Measurements from ENCODE around the gene EPS8.

EPS8 gene

GRCh38 chr12:15602051-15602672, 187.0 kb downstream of the EPS8 start:
- DNase-seq (ENCODE audit: low spot score): no peak

DNA sequence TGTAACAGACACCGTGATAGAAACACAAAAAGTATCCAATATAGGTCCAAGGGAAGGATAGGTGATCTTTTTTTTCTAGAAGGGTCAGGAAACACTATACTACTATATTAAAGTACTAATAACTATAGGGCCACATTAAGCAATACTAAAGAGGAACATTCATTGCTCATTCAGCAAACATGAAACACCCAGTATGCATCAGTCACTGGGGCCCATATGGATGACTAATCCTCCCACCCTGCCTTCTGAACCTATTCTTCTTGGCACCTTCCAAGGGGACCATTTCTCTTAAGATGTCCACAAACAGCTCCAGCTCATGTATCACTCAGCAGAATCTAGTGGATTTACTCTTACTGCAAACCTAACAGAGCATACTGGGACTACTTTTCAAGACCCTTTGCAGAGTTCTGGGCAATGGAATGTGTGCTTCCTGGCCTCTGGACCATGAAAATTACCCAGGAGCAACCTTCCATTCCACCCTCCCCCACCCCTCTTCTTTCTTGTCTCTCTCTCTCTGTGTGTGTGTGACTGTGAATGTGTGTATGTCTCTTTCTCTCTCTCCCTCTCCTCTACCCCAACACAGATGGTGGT, 187.9 kb downstream of the EPS8 start:
- DNase-seq (ENCODE audit: low spot score): no peak

GRCh38 chr12:15600223-15600935, 188.8 kb downstream of the EPS8 start:
- no peak for DNase-seq (ENCODE audit: low spot score)

DNA sequence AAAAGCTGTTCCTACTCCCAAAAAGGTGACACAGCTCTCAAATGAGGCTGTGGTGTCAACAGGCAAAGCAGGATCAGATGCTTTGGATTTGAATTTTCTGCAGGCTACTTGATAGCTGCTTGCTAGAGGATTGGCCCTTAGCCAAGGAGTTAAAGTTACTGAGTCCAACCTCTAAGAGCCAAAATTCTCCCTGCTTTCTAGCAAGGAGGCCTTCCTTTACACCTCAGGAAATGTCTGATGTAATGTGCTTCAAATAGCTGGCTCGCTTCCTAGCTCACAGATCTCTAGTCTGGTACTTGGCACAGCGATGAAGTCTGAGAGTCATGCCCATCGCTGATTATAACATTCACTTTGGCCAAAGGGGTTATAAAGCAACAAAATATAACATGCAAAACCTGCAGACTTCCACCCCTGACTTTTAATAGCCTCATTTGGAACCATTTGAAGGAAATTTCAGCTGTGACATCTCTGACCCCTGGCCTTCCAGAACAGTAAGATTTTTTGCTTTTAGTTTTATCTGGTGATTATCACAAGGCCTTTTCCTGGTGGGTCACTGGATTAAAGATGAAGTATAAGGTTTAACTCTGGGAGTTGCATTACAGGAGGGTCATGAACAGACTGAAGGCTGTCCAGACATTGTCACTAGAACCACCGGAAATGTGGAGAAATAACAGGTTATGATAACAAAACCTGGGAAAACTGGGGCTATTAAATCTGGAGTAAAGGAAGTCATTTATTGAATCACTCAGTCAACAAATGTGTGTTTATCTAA, 189.7 kb downstream of the EPS8 start:
- no peak for DNase-seq (ENCODE audit: low spot score)

DNA sequence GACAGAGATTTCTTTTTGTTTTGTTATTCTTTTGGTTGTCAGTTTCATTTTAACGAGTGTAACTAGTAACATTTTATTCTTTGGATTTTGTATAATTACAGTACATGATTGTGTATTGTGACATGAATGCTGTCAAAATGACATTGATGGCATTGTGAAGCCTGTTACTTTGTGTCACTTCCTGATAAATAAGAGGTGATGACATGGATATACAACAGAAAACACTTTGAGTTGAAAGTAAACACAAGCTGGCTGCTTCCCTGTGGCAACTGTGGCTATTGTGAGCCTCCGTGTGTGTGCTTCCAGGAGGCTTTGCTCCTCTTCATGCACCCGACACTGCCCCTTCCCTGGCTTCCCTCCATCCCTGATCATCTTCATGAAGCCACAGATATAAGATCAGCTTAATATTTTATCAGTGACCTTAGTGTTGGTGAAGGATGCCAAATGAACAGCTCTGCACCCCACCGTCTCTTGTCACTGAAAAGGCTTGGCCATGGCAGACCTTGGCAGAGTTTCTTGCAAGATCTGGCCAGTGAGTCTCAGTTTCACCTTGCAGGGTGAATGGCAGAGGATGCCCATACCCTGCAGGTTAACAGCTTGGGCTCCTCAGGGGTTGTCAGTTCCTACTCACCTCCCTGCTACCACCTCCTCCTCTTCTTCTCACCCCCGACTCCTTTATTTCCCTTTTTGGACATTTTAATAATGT, 191.9 kb downstream of the EPS8 start:
- DNase-seq (ENCODE audit: low spot score): no peak

GRCh38 chr12:15596174-15596573, 193.0 kb downstream of the EPS8 start:
- no peak for DNase-seq (ENCODE audit: low spot score)

GRCh38 chr12:15592934-15593333, 196.3 kb downstream of the EPS8 start:
- DNase-seq (ENCODE audit: low spot score): no peak

DNA sequence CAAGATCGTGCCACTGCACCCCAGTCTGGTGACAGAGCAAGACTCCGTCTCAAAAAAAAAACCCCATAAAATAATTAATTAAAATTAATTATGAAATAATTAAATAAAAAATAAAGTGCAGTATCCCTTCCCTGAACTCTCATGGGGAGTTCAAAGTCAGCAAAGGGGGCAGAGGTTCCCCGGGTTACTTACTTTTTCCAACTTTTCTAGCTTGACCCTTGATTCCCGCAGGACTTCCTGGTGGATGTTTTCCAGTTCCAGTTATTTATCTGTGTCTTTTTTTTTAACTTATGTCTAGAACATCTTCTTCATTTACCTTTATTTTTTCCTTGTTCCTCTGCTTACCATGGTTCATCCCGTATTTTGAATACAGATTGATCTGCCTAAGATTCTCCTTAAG, 197.4 kb downstream of the EPS8 start:
- no peak for DNase-seq (ENCODE audit: low spot score)

- DNase-seq (ENCODE audit: low spot score): peak; percentile 89
These were observed 198.9 kb downstream of the EPS8 start for GRCh38 chr12:15590180-15590826.

DNA sequence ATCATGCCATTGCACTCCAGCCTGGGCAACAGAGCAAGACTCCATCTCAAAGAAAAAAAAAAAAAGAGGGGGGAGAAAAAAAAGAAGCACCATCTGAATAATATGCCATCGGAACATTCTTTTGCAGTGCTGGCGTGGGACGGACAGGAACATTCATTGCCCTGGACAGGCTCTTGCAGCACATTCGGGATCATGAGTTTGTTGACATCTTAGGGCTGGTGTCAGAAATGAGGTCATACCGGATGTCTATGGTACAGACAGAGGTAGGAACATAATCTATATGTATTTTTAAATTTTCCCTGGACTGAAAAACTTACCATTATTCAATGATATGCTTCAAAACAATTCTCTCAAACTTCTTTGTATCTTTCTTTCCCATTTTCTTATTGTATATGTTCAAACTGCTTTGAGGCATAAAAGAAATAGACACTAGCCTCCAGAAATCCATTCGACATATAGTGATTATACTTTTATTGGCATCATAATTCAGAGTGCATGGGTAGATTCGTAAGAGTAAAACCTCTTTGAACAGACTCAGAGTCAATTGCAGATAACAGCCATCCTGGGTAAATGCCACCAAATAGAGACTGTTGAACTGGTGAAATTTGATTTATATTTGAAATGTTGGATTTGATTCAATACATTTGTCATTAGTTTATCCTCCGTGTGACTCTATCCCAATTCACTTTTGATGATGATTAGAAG, 199.7 kb downstream of the EPS8 start:
- no peak for DNase-seq (ENCODE audit: low spot score)

DNA sequence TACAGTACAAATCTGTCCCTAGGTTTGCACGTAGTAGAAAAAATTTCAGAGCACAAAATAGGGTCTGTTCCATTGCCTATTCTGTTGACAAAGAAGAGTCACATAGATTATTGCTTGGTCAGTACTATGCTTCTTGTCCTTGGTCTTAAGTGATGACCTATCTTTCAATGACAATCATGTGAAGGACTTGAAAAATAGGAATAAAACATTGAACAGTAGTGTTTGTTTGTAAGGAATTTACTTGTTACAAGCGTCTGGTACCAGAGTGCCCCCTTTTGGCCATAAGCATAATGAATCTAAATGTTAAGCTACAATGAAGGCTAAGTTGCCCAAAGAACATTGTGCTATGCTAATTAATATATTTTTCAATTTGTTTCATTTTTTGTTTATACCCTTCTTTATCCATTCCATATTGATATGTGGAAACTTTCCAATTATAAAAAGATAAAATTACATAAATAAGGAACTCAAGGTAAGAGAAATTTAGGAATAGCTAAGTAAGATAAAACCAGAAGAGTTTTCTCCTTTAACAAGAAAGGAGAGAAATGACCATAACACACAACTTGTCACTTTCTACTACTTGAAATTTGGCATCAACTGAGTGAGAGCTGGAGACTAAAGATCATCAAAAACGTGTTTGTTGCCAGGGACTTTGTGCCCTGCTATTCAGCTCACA, 204.7 kb downstream of the EPS8 start:
- peak; percentile 28 for DNase-seq (ENCODE audit: low spot score)

DNA sequence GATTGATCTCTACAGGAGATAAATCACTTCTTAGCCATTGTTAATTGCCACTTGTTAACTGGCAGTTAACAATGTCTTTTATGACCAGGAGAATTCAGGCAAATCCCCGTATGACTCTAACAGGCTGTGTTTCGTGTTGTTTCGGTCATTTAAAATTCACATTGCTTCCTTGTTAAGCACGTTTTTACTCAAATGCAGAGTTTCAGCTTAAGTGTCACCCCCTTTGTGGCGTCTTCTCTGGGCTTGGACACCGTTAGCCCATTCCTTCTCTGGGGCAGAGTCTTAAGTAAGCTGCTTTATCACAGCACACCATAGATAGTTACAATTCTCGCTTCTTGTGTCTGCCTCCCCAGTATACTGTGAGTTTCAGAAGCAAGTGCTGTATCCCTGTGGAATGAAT, 205.4 kb downstream of the EPS8 start:
- no peak for DNase-seq (ENCODE audit: low spot score)

DNA sequence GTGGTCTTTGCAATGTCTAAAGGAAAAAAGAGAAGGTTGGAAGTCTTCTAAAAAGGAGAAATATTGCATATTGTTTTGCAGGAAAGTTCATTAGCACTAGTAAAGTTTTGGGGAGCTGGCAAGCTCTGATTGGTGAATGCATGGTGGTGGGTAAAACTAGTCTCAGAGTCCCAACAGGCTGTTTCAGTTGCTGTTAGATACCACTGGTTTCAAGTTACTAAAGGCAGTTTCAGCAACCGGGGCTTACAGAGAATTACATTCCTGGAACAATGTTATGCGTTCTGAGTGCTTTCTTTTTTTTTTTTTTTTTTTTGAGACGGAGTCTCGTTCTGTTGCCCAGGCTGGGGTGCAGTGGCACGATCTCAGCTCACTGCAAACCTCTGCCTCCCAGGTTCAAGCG, 208.2 kb downstream of the EPS8 start:
- DNase-seq (ENCODE audit: low spot score): peak; percentile 23

- no peak for DNase-seq (ENCODE audit: low spot score)
These were observed 208.8 kb downstream of the EPS8 start for GRCh38 chr12:15580431-15580830.

GRCh38 chr12:15575671-15576541, 213.3 kb downstream of the EPS8 start:
- no peak for DNase-seq (ENCODE audit: low spot score)

GRCh38 chr12:15574353-15574752, 214.8 kb downstream of the EPS8 start:
- no peak for DNase-seq (ENCODE audit: low spot score)

Data from iPS-NIHi11 (cell line).